Panc1 (cell line): ENCODE data around the gene CDHR5.
A peak's percentile ranks its signal among the peaks of the same experiment; 100 is the strongest.

Experiments
- POLR2AphosphoS5 ChIP-seq: IDR thresholded peaks from 2 replicates; pipeline ENCODE4 v1.6.1; 2012; ENCODE audit warnings: mild to moderate bottlenecking, low read depth, low read length, moderate library complexity
- SIN3A ChIP-seq: IDR thresholded peaks from 2 replicates; pipeline ENCODE4 v1.6.1; 2012; ENCODE audit warnings: low read depth, mild to moderate bottlenecking, low read length, moderate library complexity, borderline replicate concordance; ENCODE audit not compliant: insufficient read depth
- TCF7L2 ChIP-seq: IDR thresholded peaks from 2 replicates; pipeline ENCODE4 v1.6.1; 2011; ENCODE audit warnings: mild to moderate bottlenecking, low read depth, low read length, inconsistent platforms
- TF ChIP-seq, protein P1 (sequence below): fragments of 450-650 bp; IDR thresholded peaks from 2 replicates; pipeline ENCODE4 v1.5.1; 2017; ENCODE audit warnings: mild to moderate bottlenecking
- TF ChIP-seq, protein P2 (sequence below), 2 experiments: IDR thresholded peaks; 2 replicates each; pipeline ENCODE4 v1.6.1; 2011 to 2012; ENCODE audit warnings: low read depth in 2 of 2, control low read depth in 1 of 2, low read length in 1 of 2, mild to moderate bottlenecking in 1 of 2, moderate library complexity in 1 of 2; ENCODE audit not compliant: insufficient read depth in 1 of 2

DNA sequence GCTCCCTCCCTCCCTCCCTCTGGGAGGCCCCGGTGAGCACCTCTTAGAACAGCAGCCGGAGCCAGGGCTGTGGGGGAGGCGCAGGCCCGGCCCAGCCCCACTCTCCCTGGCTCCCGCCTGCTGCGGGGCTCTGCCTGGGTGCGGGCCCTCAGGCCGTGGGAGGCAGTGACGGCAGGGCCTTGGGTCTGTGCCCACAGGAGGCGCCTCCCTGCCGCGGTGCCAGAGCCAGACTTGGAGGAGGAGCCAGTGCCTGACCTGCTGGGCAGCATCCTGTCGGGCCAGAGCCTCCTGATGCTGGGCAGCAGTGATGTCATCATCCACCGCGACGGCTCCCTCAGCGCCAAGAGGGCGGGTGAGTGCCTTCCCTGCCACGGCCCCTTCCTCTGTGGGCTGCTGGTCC lies 18.5 kb downstream of the CDHR5 start:
- TF ChIP-seq, protein P1, sequence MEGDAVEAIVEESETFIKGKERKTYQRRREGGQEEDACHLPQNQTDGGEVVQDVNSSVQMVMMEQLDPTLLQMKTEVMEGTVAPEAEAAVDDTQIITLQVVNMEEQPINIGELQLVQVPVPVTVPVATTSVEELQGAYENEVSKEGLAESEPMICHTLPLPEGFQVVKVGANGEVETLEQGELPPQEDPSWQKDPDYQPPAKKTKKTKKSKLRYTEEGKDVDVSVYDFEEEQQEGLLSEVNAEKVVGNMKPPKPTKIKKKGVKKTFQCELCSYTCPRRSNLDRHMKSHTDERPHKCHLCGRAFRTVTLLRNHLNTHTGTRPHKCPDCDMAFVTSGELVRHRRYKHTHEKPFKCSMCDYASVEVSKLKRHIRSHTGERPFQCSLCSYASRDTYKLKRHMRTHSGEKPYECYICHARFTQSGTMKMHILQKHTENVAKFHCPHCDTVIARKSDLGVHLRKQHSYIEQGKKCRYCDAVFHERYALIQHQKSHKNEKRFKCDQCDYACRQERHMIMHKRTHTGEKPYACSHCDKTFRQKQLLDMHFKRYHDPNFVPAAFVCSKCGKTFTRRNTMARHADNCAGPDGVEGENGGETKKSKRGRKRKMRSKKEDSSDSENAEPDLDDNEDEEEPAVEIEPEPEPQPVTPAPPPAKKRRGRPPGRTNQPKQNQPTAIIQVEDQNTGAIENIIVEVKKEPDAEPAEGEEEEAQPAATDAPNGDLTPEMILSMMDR: no peak
- TF ChIP-seq, protein P2, sequence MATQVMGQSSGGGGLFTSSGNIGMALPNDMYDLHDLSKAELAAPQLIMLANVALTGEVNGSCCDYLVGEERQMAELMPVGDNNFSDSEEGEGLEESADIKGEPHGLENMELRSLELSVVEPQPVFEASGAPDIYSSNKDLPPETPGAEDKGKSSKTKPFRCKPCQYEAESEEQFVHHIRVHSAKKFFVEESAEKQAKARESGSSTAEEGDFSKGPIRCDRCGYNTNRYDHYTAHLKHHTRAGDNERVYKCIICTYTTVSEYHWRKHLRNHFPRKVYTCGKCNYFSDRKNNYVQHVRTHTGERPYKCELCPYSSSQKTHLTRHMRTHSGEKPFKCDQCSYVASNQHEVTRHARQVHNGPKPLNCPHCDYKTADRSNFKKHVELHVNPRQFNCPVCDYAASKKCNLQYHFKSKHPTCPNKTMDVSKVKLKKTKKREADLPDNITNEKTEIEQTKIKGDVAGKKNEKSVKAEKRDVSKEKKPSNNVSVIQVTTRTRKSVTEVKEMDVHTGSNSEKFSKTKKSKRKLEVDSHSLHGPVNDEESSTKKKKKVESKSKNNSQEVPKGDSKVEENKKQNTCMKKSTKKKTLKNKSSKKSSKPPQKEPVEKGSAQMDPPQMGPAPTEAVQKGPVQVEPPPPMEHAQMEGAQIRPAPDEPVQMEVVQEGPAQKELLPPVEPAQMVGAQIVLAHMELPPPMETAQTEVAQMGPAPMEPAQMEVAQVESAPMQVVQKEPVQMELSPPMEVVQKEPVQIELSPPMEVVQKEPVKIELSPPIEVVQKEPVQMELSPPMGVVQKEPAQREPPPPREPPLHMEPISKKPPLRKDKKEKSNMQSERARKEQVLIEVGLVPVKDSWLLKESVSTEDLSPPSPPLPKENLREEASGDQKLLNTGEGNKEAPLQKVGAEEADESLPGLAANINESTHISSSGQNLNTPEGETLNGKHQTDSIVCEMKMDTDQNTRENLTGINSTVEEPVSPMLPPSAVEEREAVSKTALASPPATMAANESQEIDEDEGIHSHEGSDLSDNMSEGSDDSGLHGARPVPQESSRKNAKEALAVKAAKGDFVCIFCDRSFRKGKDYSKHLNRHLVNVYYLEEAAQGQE (IDR thresholded peaks at IDR 0.05; ENCODE audit: insufficient read depth in 1 of 2, low read depth in 2 of 2, low read length in 1 of 2): 0 out of 4 replicates have a peak, but pooled peaks of 1 of the 2 experiments have one; percentile 21
- TF ChIP-seq POLR2AphosphoS5: no peak
- TF ChIP-seq SIN3A: no peak
- no peak for TF ChIP-seq TCF7L2
